HEK293 (cell line): ENCODE data around the gene POFUT2.

Experiments
- CTCF ChIA-PET: fragments of 350-600 bp; formaldehyde crosslinking; extraction: SDS; loops from one replicate; lab custom pipeline; 2021; ENCODE audit warnings: antibody characterized with exemption; lab: Yijun Ruan, JAX
- POLR2A ChIA-PET: fragments of 300-600 bp; formaldehyde crosslinking; extraction: SDS; loops from one replicate; lab custom pipeline; 2020; ENCODE audit warnings: antibody characterized with exemption, inconsistent platforms; lab: Yijun Ruan, JAX
- H3K27ac ChIP-seq: fragments of 200-500 bp; sonication (Bioruptor generic); 2 replicates; pipeline ENCODE4 v1.5.1; 2014; ENCODE audit warnings: low read depth, low read length, control low read depth, inconsistent platforms; ENCODE audit errors: extremely low read depth
- H3K36me3 ChIP-seq, 2 experiments: fragments of 200-500 bp in 1 of 2; sonication (Bioruptor generic) in 1 of 2; 1 replicate in 1 of 2; 2 replicates in 1 of 2; pipeline ENCODE4 v1.5.1; 2014 to 2017; ENCODE audit warnings: inconsistent platforms in 2 of 2, low read length in 2 of 2; ENCODE audit not compliant: control insufficient read depth in 2 of 2, insufficient read depth in 1 of 2
- H3K4me1 ChIP-seq: fragments of 200-500 bp; sonication (Bioruptor generic); 2 replicates; pipeline ENCODE4 v1.5.1; 2014; ENCODE audit warnings: mild to moderate bottlenecking, low read length, inconsistent platforms; ENCODE audit not compliant: control insufficient read depth, insufficient read depth
- H3K4me3 ChIP-seq: 2 replicates; pipeline ENCODE4 v1.5.1; 2011; ENCODE audit warnings: low read depth, mild to moderate bottlenecking, control low read depth, low read length, moderate library complexity
- H3K9me3 ChIP-seq: fragments of 200-500 bp; sonication (Bioruptor generic); 2 replicates; pipeline ENCODE4 v1.5.1; 2014; ENCODE audit warnings: low read depth, low read length, inconsistent platforms; ENCODE audit not compliant: control insufficient read depth, insufficient read depth
- GLIS2 ChIP-seq: fragments of 450-650 bp; formaldehyde crosslinking; IDR thresholded peaks from 2 replicates; pipeline ENCODE4 v1.5.1; 2016; ENCODE audit warnings: missing biosample characterization, missing genetic modification characterization
- HOXA7 ChIP-seq: sonication (generic); formaldehyde crosslinking; IDR thresholded peaks from 2 replicates; pipeline ENCODE4 v1.8.1; 2022; ENCODE audit warnings: missing genetic modification reagents, borderline replicate concordance
- KLF7 ChIP-seq: fragments of 450-650 bp; formaldehyde crosslinking; IDR thresholded peaks from 2 replicates; pipeline ENCODE4 v1.5.1; 2016; ENCODE audit warnings: missing biosample characterization, missing genetic modification characterization, borderline replicate concordance
- MYNN ChIP-seq: fragments of 450-650 bp; formaldehyde crosslinking; IDR thresholded peaks from 2 replicates; pipeline ENCODE4 v1.5.1; 2016; ENCODE audit warnings: missing biosample characterization, missing genetic modification characterization, borderline replicate concordance
- REPIN1 ChIP-seq: fragments of 450-650 bp; formaldehyde crosslinking; IDR thresholded peaks from 2 replicates; pipeline ENCODE4 v1.5.1; 2017; ENCODE audit warnings: missing biosample characterization, missing genetic modification characterization, low read depth
- ZBTB1 ChIP-seq: fragments of 450-650 bp; formaldehyde crosslinking; IDR thresholded peaks from 2 replicates; pipeline ENCODE4 v1.5.1; 2016; ENCODE audit warnings: missing biosample characterization, missing genetic modification characterization
- ZBTB21 ChIP-seq: fragments of 450-650 bp; formaldehyde crosslinking; IDR thresholded peaks from 2 replicates; pipeline ENCODE4 v1.5.1; 2017; ENCODE audit warnings: missing biosample characterization, missing genetic modification characterization
- ZEB2 ChIP-seq: fragments of 450-650 bp; formaldehyde crosslinking; IDR thresholded peaks from 2 replicates; pipeline ENCODE4 v1.5.1; 2016; ENCODE audit warnings: missing biosample characterization, missing genetic modification characterization
- ZIC2 ChIP-seq: fragments of 450-650 bp; formaldehyde crosslinking; IDR thresholded peaks from 2 replicates; pipeline ENCODE4 v1.5.1; 2016; ENCODE audit warnings: missing biosample characterization, missing genetic modification characterization
- ZNF114 ChIP-seq: fragments of 450-650 bp; formaldehyde crosslinking; IDR thresholded peaks from 2 replicates; pipeline ENCODE4 v1.5.0; 2017; ENCODE audit warnings: missing biosample characterization, missing genetic modification characterization
- ZNF121 ChIP-seq: fragments of 450-650 bp; formaldehyde crosslinking; IDR thresholded peaks from 2 replicates; pipeline ENCODE4 v1.5.1; 2016; ENCODE audit warnings: missing biosample characterization, missing genetic modification characterization
- ZNF133 ChIP-seq: fragments of 450-650 bp; formaldehyde crosslinking; IDR thresholded peaks from 2 replicates; pipeline ENCODE4 v1.5.1; 2016; ENCODE audit warnings: missing biosample characterization, missing genetic modification characterization
- ZNF169 ChIP-seq: fragments of 450-650 bp; formaldehyde crosslinking; IDR thresholded peaks from 2 replicates; pipeline ENCODE4 v1.5.1; 2016; ENCODE audit warnings: missing biosample characterization, missing genetic modification characterization
- ZNF239 ChIP-seq: fragments of 450-650 bp; formaldehyde crosslinking; IDR thresholded peaks from 2 replicates; pipeline ENCODE4 v1.5.1; 2016; ENCODE audit warnings: missing biosample characterization, missing genetic modification characterization
- ZNF292 ChIP-seq: fragments of 450-650 bp; formaldehyde crosslinking; IDR thresholded peaks from 2 replicates; pipeline ENCODE4 v1.5.1; 2016; ENCODE audit warnings: low read depth, missing biosample characterization, missing genetic modification characterization, borderline replicate concordance
- ZNF341 ChIP-seq: fragments of 450-650 bp; formaldehyde crosslinking; IDR thresholded peaks from 2 replicates; pipeline ENCODE4; 2016; ENCODE audit warnings: low read depth, missing biosample characterization, missing genetic modification characterization
- ZNF433 ChIP-seq: fragments of 450-650 bp; formaldehyde crosslinking; IDR thresholded peaks from 2 replicates; pipeline ENCODE4 v1.5.1; 2016; ENCODE audit warnings: missing biosample characterization, missing genetic modification characterization, low read depth
- ZNF558 ChIP-seq: fragments of 450-650 bp; formaldehyde crosslinking; IDR thresholded peaks from 2 replicates; pipeline ENCODE4 v1.5.1; 2016; ENCODE audit warnings: missing biosample characterization, missing genetic modification characterization
- ZNF792 ChIP-seq: fragments of 450-650 bp; formaldehyde crosslinking; IDR thresholded peaks from 2 replicates; pipeline ENCODE4 v1.5.1; 2016; ENCODE audit warnings: missing biosample characterization, missing genetic modification characterization
- ZNF830 ChIP-seq: fragments of 450-650 bp; IDR thresholded peaks from 2 replicates; pipeline ENCODE4 v1.5.0; 2018; ENCODE audit warnings: missing biosample characterization, missing genetic modification characterization, low read depth, mild to moderate bottlenecking, moderate library complexity
- ZNF843 ChIP-seq: fragments of 450-650 bp; formaldehyde crosslinking; IDR thresholded peaks from 2 replicates; pipeline ENCODE4 v1.5.1; 2016; ENCODE audit warnings: missing biosample characterization, missing genetic modification characterization
- TF ChIP-seq, protein P1 (sequence below): fragments of 450-650 bp; formaldehyde crosslinking; conservative IDR thresholded peaks from 2 replicates; pipeline ENCODE4 v1.5.1; 2016; ENCODE audit warnings: low read depth, missing biosample characterization, missing genetic modification characterization
- TF ChIP-seq, protein P2 (sequence below): sonication (generic); formaldehyde crosslinking; IDR thresholded peaks from 2 replicates; pipeline ENCODE4 v1.8.1; 2022; ENCODE audit warnings: mild to moderate bottlenecking, moderate library complexity, missing genetic modification reagents
- TF ChIP-seq, protein P3 (sequence below): fragments of 450-650 bp; formaldehyde crosslinking; IDR thresholded peaks from 2 replicates; pipeline ENCODE4 v1.5.1; 2016; ENCODE audit warnings: missing biosample characterization, missing genetic modification characterization
- TF ChIP-seq, protein P4 (sequence below): fragments of 450-650 bp; formaldehyde crosslinking; IDR thresholded peaks from 2 replicates; pipeline ENCODE4 v1.5.1; 2017; ENCODE audit warnings: missing biosample characterization, missing genetic modification characterization
- TF ChIP-seq, protein P5 (sequence below): fragments of 450-650 bp; formaldehyde crosslinking; IDR thresholded peaks from 2 replicates; pipeline ENCODE4 v1.5.1; 2016; ENCODE audit warnings: missing biosample characterization, missing genetic modification characterization
- TF ChIP-seq, protein P6 (sequence below): fragments of 450-650 bp; formaldehyde crosslinking; IDR thresholded peaks from 2 replicates; pipeline ENCODE4 v1.5.1; 2016; ENCODE audit warnings: missing biosample characterization, missing genetic modification characterization

Gene POFUT2

DNA sequence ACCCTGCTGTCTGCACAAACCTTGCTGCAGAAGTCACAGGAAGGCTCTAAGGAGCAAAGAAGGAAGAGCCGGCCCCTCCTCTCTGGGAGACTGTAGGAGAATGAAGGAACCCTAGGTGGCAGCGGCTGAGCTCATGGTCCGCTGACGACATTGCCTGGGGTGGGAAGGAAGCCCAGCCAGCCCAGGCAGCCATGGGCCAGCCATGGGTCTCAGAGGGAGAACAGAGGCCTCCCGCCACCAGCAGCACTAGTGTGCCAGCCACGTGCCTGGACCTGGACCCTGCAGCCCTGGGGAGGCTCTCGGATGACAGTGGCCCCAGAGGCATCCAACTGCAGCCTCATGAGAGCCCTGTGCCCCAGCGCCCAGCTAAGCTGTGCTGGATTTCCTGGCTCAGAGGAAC lies 49.2 kb upstream of the POFUT2 start (continued):
- TF ChIP-seq, protein P1, sequence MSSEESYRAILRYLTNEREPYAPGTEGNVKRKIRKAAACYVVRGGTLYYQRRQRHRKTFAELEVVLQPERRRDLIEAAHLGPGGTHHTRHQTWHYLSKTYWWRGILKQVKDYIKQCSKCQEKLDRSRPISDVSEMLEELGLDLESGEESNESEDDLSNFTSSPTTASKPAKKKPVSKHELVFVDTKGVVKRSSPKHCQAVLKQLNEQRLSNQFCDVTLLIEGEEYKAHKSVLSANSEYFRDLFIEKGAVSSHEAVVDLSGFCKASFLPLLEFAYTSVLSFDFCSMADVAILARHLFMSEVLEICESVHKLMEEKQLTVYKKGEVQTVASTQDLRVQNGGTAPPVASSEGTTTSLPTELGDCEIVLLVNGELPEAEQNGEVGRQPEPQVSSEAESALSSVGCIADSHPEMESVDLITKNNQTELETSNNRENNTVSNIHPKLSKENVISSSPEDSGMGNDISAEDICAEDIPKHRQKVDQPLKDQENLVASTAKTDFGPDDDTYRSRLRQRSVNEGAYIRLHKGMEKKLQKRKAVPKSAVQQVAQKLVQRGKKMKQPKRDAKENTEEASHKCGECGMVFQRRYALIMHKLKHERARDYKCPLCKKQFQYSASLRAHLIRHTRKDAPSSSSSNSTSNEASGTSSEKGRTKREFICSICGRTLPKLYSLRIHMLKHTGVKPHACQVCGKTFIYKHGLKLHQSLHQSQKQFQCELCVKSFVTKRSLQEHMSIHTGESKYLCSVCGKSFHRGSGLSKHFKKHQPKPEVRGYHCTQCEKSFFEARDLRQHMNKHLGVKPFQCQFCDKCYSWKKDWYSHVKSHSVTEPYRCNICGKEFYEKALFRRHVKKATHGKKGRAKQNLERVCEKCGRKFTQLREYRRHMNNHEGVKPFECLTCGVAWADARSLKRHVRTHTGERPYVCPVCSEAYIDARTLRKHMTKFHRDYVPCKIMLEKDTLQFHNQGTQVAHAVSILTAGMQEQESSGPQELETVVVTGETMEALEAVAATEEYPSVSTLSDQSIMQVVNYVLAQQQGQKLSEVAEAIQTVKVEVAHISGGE (tag by site-specific recombination) = no peak
- no peak for TF ChIP-seq ZEB2
- no peak for TF ChIP-seq ZNF114
- no peak for TF ChIP-seq ZNF843
- peak; percentile 45 for TF ChIP-seq GLIS2
- TF ChIP-seq, protein P2, sequence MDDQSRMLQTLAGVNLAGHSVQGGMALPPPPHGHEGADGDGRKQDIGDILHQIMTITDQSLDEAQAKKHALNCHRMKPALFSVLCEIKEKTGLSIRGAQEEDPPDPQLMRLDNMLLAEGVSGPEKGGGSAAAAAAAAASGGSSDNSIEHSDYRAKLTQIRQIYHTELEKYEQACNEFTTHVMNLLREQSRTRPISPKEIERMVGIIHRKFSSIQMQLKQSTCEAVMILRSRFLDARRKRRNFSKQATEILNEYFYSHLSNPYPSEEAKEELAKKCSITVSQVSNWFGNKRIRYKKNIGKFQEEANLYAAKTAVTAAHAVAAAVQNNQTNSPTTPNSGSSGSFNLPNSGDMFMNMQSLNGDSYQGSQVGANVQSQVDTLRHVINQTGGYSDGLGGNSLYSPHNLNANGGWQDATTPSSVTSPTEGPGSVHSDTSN (CRISPR knock-in tag) = no peak
- no peak for TF ChIP-seq MYNN (tag by site-specific recombination)
- no peak for TF ChIP-seq REPIN1 (tag by site-specific recombination)
- no peak for TF ChIP-seq ZNF792 (tag by site-specific recombination)
- peak; percentile 90 for TF ChIP-seq ZIC2 (tag by site-specific recombination)
- TF ChIP-seq, protein P3, sequence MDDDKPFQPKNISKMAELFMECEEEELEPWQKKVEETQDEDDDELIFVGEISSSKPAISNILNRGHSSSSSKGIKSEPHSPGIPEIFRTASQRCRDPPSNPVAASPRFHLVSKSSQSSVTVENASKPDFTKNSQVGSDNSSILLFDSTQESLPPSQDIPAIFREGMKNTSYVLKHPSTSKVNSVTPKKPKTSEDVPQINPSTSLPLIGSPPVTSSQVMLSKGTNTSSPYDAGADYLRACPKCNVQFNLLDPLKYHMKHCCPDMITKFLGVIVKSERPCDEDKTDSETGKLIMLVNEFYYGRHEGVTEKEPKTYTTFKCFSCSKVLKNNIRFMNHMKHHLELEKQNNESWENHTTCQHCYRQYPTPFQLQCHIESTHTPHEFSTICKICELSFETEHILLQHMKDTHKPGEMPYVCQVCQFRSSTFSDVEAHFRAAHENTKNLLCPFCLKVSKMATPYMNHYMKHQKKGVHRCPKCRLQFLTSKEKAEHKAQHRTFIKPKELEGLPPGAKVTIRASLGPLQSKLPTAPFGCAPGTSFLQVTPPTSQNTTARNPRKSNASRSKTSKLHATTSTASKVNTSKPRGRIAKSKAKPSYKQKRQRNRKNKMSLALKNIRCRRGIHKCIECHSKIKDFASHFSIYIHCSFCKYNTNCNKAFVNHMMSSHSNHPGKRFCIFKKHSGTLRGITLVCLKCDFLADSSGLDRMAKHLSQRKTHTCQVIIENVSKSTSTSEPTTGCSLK (tag by site-specific recombination) = no peak
- TF ChIP-seq, protein P4, sequence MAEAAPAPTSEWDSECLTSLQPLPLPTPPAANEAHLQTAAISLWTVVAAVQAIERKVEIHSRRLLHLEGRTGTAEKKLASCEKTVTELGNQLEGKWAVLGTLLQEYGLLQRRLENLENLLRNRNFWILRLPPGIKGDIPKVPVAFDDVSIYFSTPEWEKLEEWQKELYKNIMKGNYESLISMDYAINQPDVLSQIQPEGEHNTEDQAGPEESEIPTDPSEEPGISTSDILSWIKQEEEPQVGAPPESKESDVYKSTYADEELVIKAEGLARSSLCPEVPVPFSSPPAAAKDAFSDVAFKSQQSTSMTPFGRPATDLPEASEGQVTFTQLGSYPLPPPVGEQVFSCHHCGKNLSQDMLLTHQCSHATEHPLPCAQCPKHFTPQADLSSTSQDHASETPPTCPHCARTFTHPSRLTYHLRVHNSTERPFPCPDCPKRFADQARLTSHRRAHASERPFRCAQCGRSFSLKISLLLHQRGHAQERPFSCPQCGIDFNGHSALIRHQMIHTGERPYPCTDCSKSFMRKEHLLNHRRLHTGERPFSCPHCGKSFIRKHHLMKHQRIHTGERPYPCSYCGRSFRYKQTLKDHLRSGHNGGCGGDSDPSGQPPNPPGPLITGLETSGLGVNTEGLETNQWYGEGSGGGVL (tag by site-specific recombination) = 0 out of 2 replicates have a peak, but pooled peaks have one; percentile 24
- TF ChIP-seq, protein P5, sequence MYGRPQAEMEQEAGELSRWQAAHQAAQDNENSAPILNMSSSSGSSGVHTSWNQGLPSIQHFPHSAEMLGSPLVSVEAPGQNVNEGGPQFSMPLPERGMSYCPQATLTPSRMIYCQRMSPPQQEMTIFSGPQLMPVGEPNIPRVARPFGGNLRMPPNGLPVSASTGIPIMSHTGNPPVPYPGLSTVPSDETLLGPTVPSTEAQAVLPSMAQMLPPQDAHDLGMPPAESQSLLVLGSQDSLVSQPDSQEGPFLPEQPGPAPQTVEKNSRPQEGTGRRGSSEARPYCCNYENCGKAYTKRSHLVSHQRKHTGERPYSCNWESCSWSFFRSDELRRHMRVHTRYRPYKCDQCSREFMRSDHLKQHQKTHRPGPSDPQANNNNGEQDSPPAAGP (tag by site-specific recombination) = no peak
- peak; percentile 75 for TF ChIP-seq ZBTB21 (tag by site-specific recombination)
- no peak for TF ChIP-seq ZBTB1
- no peak for TF ChIP-seq ZNF558 (tag by site-specific recombination)
- no peak for TF ChIP-seq ZNF169
- TF ChIP-seq ZNF133 (tag by site-specific recombination) = no peak

DNA sequence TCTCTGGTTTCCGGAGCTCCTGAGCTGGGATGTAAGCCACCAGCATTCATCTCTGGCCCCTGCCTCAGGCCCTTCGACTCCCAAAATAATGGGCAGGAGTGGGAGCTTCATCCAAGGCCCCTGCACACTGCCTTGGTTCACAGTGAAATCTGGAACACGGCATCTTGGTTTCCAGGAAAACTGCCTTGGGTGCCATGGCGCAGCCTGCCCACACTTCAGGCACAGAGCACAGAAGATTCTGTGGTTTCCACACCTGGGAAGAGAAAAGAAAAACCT lies 48.8 kb upstream of the POFUT2 start:
- ChIA-PET CTCF (interaction anchor here (0.7 kb wide), 2 partner anchors 20 to 196 kb away, joined by 3 read pairs; no protein-coding TSS in a partner anchor), POLR2A (interaction anchor here (0.6 to 0.7 kb wide), 2 partner anchors 12 to 49 kb away, joined by 3 to 4 read pairs; partner anchors contain the start of gene POFUT2)
- H3K27ac ChIP-seq = no peak overlapping the region
- H3K36me3 ChIP-seq = no peaks in the 10 kb centered on the region
- peaks cover under 1% of the 10 kb centered on the region; the same call in 1 of the 2 replicates for H3K4me1 ChIP-seq
- no peak overlapping the region for H3K4me3 ChIP-seq
- H3K9me3 ChIP-seq = no peaks in the 10 kb centered on the region
- TF ChIP-seq ZNF341 (tag by site-specific recombination) (no peak), ZBTB21 (tag by site-specific recombination) (no peak), ZNF239 (tag by site-specific recombination) (no peak), ZNF830 (tag by site-specific recombination) (no peak), ZNF433 (tag by site-specific recombination) (no peak), KLF7 (tag by site-specific recombination) (no peak), ZNF292 (no peak), HOXA7 (CRISPR knock-in tag) (no peak), ZNF121 (tag by site-specific recombination) (no peak)
- TF ChIP-seq, protein P6, sequence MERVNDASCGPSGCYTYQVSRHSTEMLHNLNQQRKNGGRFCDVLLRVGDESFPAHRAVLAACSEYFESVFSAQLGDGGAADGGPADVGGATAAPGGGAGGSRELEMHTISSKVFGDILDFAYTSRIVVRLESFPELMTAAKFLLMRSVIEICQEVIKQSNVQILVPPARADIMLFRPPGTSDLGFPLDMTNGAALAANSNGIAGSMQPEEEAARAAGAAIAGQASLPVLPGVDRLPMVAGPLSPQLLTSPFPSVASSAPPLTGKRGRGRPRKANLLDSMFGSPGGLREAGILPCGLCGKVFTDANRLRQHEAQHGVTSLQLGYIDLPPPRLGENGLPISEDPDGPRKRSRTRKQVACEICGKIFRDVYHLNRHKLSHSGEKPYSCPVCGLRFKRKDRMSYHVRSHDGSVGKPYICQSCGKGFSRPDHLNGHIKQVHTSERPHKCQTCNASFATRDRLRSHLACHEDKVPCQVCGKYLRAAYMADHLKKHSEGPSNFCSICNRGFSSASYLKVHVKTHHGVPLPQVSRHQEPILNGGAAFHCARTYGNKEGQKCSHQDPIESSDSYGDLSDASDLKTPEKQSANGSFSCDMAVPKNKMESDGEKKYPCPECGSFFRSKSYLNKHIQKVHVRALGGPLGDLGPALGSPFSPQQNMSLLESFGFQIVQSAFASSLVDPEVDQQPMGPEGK (tag by site-specific recombination) = no peak
